Lower lobe of right lung (tissue), 2 donors: Measurements from ENCODE around the gene SV2A. TPM values are rescaled to one million over a fixed set of nuclear protein-coding genes. Genes with fewer than 3 reads are reported as not detected.
"Not testable (repeated sequence)": the region's sequence is repeated elsewhere in the genome, so short reads cannot be mapped to it uniquely, and the experiment has no call there.

Experiments used
- ATAC-seq, 2 donors: fragments of 200-7000 bp; cut with Tn5 transposase; one replicate each; pipeline ENCODE4 v1.9.1; 2020 to 2022; ENCODE audit warnings: mild to moderate bottlenecking in 2 of 2, moderate library complexity in 2 of 2
- DNase-seq: peaks from one replicate; pipeline ENCODE4 v3.0.0-alpha.2; 2020
- H3K27ac ChIP-seq: fragments of 200-600 bp; one replicate; pipeline ENCODE4 v1.8.0; 2022
- H3K27me3 ChIP-seq: fragments of 200-600 bp; one replicate; pipeline ENCODE4 v1.8.0; 2022; ENCODE audit warnings: low read depth
- H3K36me3 ChIP-seq: fragments of 200-600 bp; one replicate; pipeline ENCODE4 v1.8.0; 2022; ENCODE audit warnings: mild to moderate bottlenecking
- H3K4me1 ChIP-seq: fragments of 200-600 bp; one replicate; pipeline ENCODE4 v1.8.0; 2022
- H3K4me3 ChIP-seq: fragments of 200-600 bp; one replicate; pipeline ENCODE4 v1.8.0; 2022; ENCODE audit warnings: mild to moderate bottlenecking
- H3K9me3 ChIP-seq: fragments of 200-600 bp; one replicate; pipeline ENCODE4 v1.8.0; 2022
- CTCF ChIP-seq: fragments of 200-600 bp; IDR thresholded peaks from one replicate; pipeline ENCODE4 v1.8.0; 2022; ENCODE audit warnings: antibody characterized with exemption, mild to moderate bottlenecking
- intact Hi-C: fragments of 100-400 bp; cut with DNase I; formaldehyde crosslinking; loops from one replicate; pipeline ENCODE4 v1.11.0; 2022
- total RNA-seq: library from RNA; stranded (reverse); fragmentation: NEBNext Ultra II Directional; extraction: Animal tissue kit (Norgen Biotek cat#: 25700); gene quantifications from one replicate; pipeline ENCODE4 v1.2.1, GENCODE V29; 2021
- donor health status: DM: no; HTN: yes; CAD: no; lungs with severe emphysema.

Gene SV2A
- total RNA-seq, 1 donor from 2014 or later: 0.86 TPM

GRCh38 chr1:149942207-149942606, 24.6 kb upstream of the SV2A start:
- Histone ChIP-seq H3K4me3 (no peak overlapping the region), H3K27ac (no peak overlapping the region)
- no peak for DNase-seq

GRCh38 chr1:149940427-149940826, 22.8 kb upstream of the SV2A start:
- no peak overlapping the region for H3K27ac ChIP-seq
- ATAC-seq (no peak), DNase-seq (no peak)
- intact Hi-C loops: no loop called here
- H3K9me3 ChIP-seq: no peaks in the 10 kb centered on the region
- TF ChIP-seq CTCF: no peak
- peaks cover 56% of the 10 kb centered on the region for H3K4me1 ChIP-seq
- H3K27me3 ChIP-seq: no peaks in the 10 kb centered on the region
- H3K4me3 ChIP-seq: no peak overlapping the region
- H3K36me3 ChIP-seq: peaks cover 21% of the 10 kb centered on the region

More at GRCh38 chr1:149942207-149942606, 24.6 kb upstream of the SV2A start:
- peak; percentile 32 for TF ChIP-seq CTCF
- Histone ChIP-seq H3K36me3 (peaks cover 38% of the 10 kb centered on the region), H3K27me3 (no peaks in the 10 kb centered on the region), H3K9me3 (no peaks in the 10 kb centered on the region), H3K4me1 (peaks cover 44% of the 10 kb centered on the region)
- intact Hi-C loops: no loop called here
- ATAC-seq: peak in 1 of 2 donors; percentile 41

GRCh38 chr1:149938668-149939003, 21.0 kb upstream of the SV2A start:
- peaks cover 56% of the 10 kb centered on the region for H3K4me1 ChIP-seq
- intact Hi-C loops, DNase-seq, H3K9me3 ChIP-seq, ATAC-seq, H3K36me3 ChIP-seq, H3K27me3 ChIP-seq: not testable (repeated sequence)
- peak overlapping the region; percentile 75 for H3K27ac ChIP-seq
- H3K4me3 ChIP-seq: peak overlapping the region; percentile 31

- Histone ChIP-seq H3K27ac (peak overlapping the region; percentile 62), H3K4me3 (no peak overlapping the region), H3K36me3 (no peaks in the 10 kb centered on the region), H3K4me1 (peaks cover 54% of the 10 kb centered on the region), H3K9me3 (no peaks in the 10 kb centered on the region), H3K27me3 (no peaks in the 10 kb centered on the region)
- intact Hi-C loops: no loop called here
- DNase-seq (no peak), ATAC-seq (no peak)
- no peak for TF ChIP-seq CTCF
Measured at GRCh38 chr1:149937759-149938158, 20.1 kb upstream of the SV2A start.

- TF ChIP-seq CTCF: no peak
- intact Hi-C loops: no loop called here
- H3K4me3 ChIP-seq: peak overlapping the region; percentile 56
- H3K9me3 ChIP-seq: no peaks in the 10 kb centered on the region
- DNase-seq: no peak
- no peaks in the 10 kb centered on the region for H3K36me3 ChIP-seq
- H3K4me1 ChIP-seq: peaks cover 48% of the 10 kb centered on the region
- H3K27me3 ChIP-seq: no peaks in the 10 kb centered on the region
- peak; percentile 21 to 58 for ATAC-seq
- H3K27ac ChIP-seq: peak overlapping the region; percentile 62
Measured at GRCh38 chr1:149936992-149937705, 19.5 kb upstream of the SV2A start.

GRCh38 chr1:149936170-149936991, 18.7 kb upstream of the SV2A start, which contains the start of gene MTMR11:
Gene MTMR11, minus strand, starts transcription at chr1:149936879. Its CDS starts 232 bp downstream, at chr1:149936647.
- no peak for DNase-seq
- no peaks in the 10 kb centered on the region for H3K36me3 ChIP-seq
- intact Hi-C loops: no loop called here
- no peaks in the 10 kb centered on the region for H3K9me3 ChIP-seq
- TF ChIP-seq CTCF: no peak
- H3K27me3 ChIP-seq: no peaks in the 10 kb centered on the region
- peak within 1 kb of the TSS; percentile 62 for H3K27ac ChIP-seq
- peaks cover 43% of the 10 kb centered on the region for H3K4me1 ChIP-seq
- peak; percentile 34 to 55 for ATAC-seq
- peak within 1 kb of the TSS; percentile 56 for H3K4me3 ChIP-seq
